Large intestine (tissue), 3 donors: ENCODE data around the gene ZNF865. TPM values are rescaled to one million over a fixed set of nuclear protein-coding genes. Genes with fewer than 3 reads are reported as not detected.

ENCODE experiments used
- DNase-seq, 2 donors: peaks; one replicate each; pipeline versions ENCODE4 v3.0.0 to v3.0.0-alpha.2; 2013
- H3K27ac ChIP-seq: one replicate; pipeline ENCODE4 v1.5.1; 2013; ENCODE audit warnings: low read length
- H3K27me3 ChIP-seq: 2 replicates; pipeline ENCODE4 v1.6.1; 2013; ENCODE audit warnings: low read length; ENCODE audit not compliant: control insufficient read depth, insufficient read depth
- H3K36me3 ChIP-seq: 2 replicates; pipeline ENCODE4 v1.6.1; 2013; ENCODE audit warnings: low read length; ENCODE audit not compliant: control insufficient read depth, insufficient read depth
- H3K4me1 ChIP-seq: one replicate; pipeline ENCODE4 v1.6.1; 2013; ENCODE audit warnings: low read length; ENCODE audit not compliant: control insufficient read depth, insufficient read depth
- H3K4me3 ChIP-seq: one replicate; pipeline ENCODE4 v1.5.1; 2013; ENCODE audit warnings: low read length
- H3K9me3 ChIP-seq: one replicate; pipeline ENCODE4 v1.6.1; 2013; ENCODE audit warnings: mild to moderate bottlenecking, low read depth, low read length, moderate library complexity; ENCODE audit not compliant: control insufficient read depth
- WGBS: methylation state at CpG from one replicate; pipeline ENCODE4 v1.1.5; 2013; ENCODE audit warnings: low lambda C conversion rate; ENCODE audit not compliant: insufficient coverage; 5-methylcytosine and 5-hydroxymethylcytosine counted together
- polyA plus RNA-seq: library from polyadenylated mRNA; unstranded; fragments of 120-200 nt; gene quantifications from one replicate; pipeline ENCODE4 v1.2.1, GENCODE V29; 2013

ZNF865 gene
- polyA plus RNA-seq, 1 donor, result 10.4 TPM

GRCh38 chr19:55598034-55598433 lies 7.4 kb upstream of the ZNF865 start:
- H3K4me3 ChIP-seq, result no peak overlapping the region
- peaks cover 26% of the 10 kb centered on the region for H3K36me3 ChIP-seq
- no peaks in the 10 kb centered on the region for H3K27me3 ChIP-seq
- H3K27ac ChIP-seq, result no peak overlapping the region
- DNase-seq, result no peak
- WGBS, result 87% methylated on average over 5 of the region's 9 CpGs
- H3K9me3 ChIP-seq, result peaks cover 7% of the 10 kb centered on the region
- peaks cover 4% of the 10 kb centered on the region for H3K4me1 ChIP-seq

- WGBS, result 33% methylated on average over 3 of the region's 26 CpGs
- peaks cover 7% of the 10 kb centered on the region for H3K9me3 ChIP-seq
- DNase-seq, result peak; percentile 90 to 94
Measured at GRCh38 chr19:55598719-55599467, 6.6 kb upstream of the ZNF865 start.

GRCh38 chr19:55599468-55599841 lies 6.0 kb upstream of the ZNF865 start, which contains the start of gene FIZ1:
Gene FIZ1 (minus strand): TSS chr19:55599517. CDS start chr19:55597865, 1,652 bp downstream.
- Histone ChIP-seq H3K9me3 (peaks cover 7% of the 10 kb centered on the region), H3K27ac (peak within 1 kb of the TSS; percentile 91), H3K36me3 (peaks cover 20% of the 10 kb centered on the region), H3K4me1 (peaks cover 5% of the 10 kb centered on the region), H3K4me3 (peak within 1 kb of the TSS; percentile 74), H3K27me3 (no peaks in the 10 kb centered on the region)
- DNase-seq, result peak; percentile 99 to 100
- 0% methylated on average over 6 of the region's 23 CpGs for WGBS

More at GRCh38 chr19:55598719-55599467, 6.6 kb upstream of the ZNF865 start:
- Histone ChIP-seq H3K36me3 (peaks cover 21% of the 10 kb centered on the region), H3K4me1 (peaks cover 4% of the 10 kb centered on the region), H3K27me3 (no peaks in the 10 kb centered on the region), H3K4me3 (peak overlapping the region; percentile 74), H3K27ac (peak overlapping the region; percentile 91)

GRCh38 chr19:55599842-55600661 lies 5.4 kb upstream of the ZNF865 start, which contains the start of gene ZNF524:
Gene ZNF524 (plus strand): TSS chr19:55600288. CDS start chr19:55602113, 1,825 bp downstream.
- peaks cover 7% of the 10 kb centered on the region for H3K9me3 ChIP-seq
- peak within 1 kb of the TSS; percentile 74 for H3K4me3 ChIP-seq
- H3K27ac ChIP-seq, result peak within 1 kb of the TSS; percentile 91
- H3K36me3 ChIP-seq, result peaks cover 20% of the 10 kb centered on the region
- no CpG with 5 or more reads among the region's 97 CpGs for WGBS
- DNase-seq, result peak; percentile 78 to 99
- H3K4me1 ChIP-seq, result peaks cover 9% of the 10 kb centered on the region
- H3K27me3 ChIP-seq, result no peaks in the 10 kb centered on the region

GRCh38 chr19:55600662-55601028 lies 4.8 kb upstream of the ZNF865 start:
- H3K27me3 ChIP-seq, result no peaks in the 10 kb centered on the region
- no CpG with 5 or more reads among the region's 15 CpGs for WGBS
- peak overlapping the region; percentile 55 for H3K27ac ChIP-seq
- peaks cover 9% of the 10 kb centered on the region for H3K4me1 ChIP-seq
- H3K4me3 ChIP-seq, result peak overlapping the region; percentile 74
- H3K9me3 ChIP-seq, result peaks cover 7% of the 10 kb centered on the region
- peaks cover 15% of the 10 kb centered on the region for H3K36me3 ChIP-seq
- DNase-seq, result no peak

GRCh38 chr19:55601084-55601483 lies 4.4 kb upstream of the ZNF865 start:
- no peaks in the 10 kb centered on the region for H3K27me3 ChIP-seq
- peaks cover 10% of the 10 kb centered on the region for H3K36me3 ChIP-seq
- WGBS, result no CpG with 5 or more reads among the region's 4 CpGs
- no peak overlapping the region for H3K27ac ChIP-seq
- H3K9me3 ChIP-seq, result peaks cover 7% of the 10 kb centered on the region
- peaks cover 9% of the 10 kb centered on the region for H3K4me1 ChIP-seq
- DNase-seq, result no peak
- H3K4me3 ChIP-seq, result peak overlapping the region; percentile 74

- H3K27ac ChIP-seq, result no peak overlapping the region
- no CpG with 5 or more reads among the region's 60 CpGs for WGBS
- no peak for DNase-seq
- no peak overlapping the region for H3K4me3 ChIP-seq
- peaks cover 9% of the 10 kb centered on the region for H3K4me1 ChIP-seq
- H3K9me3 ChIP-seq, result peaks cover 7% of the 10 kb centered on the region
- peaks cover 5% of the 10 kb centered on the region for H3K36me3 ChIP-seq
- H3K27me3 ChIP-seq, result no peaks in the 10 kb centered on the region
Measured at GRCh38 chr19:55602104-55603001, 3.1 kb upstream of the ZNF865 start.

- Histone ChIP-seq H3K36me3 (peaks cover 5% of the 10 kb centered on the region), H3K27ac (no peak overlapping the region), H3K9me3 (peaks cover 7% of the 10 kb centered on the region), H3K4me3 (no peak overlapping the region), H3K4me1 (peaks cover 9% of the 10 kb centered on the region), H3K27me3 (no peaks in the 10 kb centered on the region)
- 87% methylated on average over 5 of the region's 21 CpGs for WGBS
- no peak for DNase-seq
Measured at GRCh38 chr19:55603115-55603514, 2.3 kb upstream of the ZNF865 start.

- Histone ChIP-seq H3K9me3 (peaks cover 7% of the 10 kb centered on the region), H3K4me3 (no peak overlapping the region), H3K4me1 (peaks cover 9% of the 10 kb centered on the region), H3K27me3 (no peaks in the 10 kb centered on the region), H3K27ac (no peak overlapping the region), H3K36me3 (peaks cover 5% of the 10 kb centered on the region)
- no peak for DNase-seq
- 71% methylated on average over 3 of the region's 22 CpGs for WGBS
Measured at GRCh38 chr19:55603581-55604292, 1.7 kb upstream of the ZNF865 start.
